Glutamatergic neuron (in vitro differentiated cells): ENCODE results near the gene CACNG5. TPM values are rescaled to one million over a fixed set of nuclear protein-coding genes. Genes with fewer than 3 reads are reported as not detected.

Experiments
- DNase-seq: peaks from one replicate; pipeline ENCODE4 v3.0.0; 2022
- H3K27ac Mint-ChIP-seq: one replicate; pipeline ENCODE4 v1.8.0; 2020; ENCODE audit warnings: mild to moderate bottlenecking, mixed read lengths, inconsistent platforms; ENCODE audit not compliant: unreplicated experiment
- H3K27me3 Mint-ChIP-seq: one replicate; pipeline ENCODE4 v1.8.0; 2020; ENCODE audit warnings: mild to moderate bottlenecking, moderate library complexity, mixed read lengths, inconsistent platforms; ENCODE audit not compliant: unreplicated experiment
- H3K36me3 Mint-ChIP-seq: one replicate; pipeline ENCODE4 v1.8.0; 2020; ENCODE audit warnings: mild to moderate bottlenecking, mixed read lengths, inconsistent platforms; ENCODE audit not compliant: unreplicated experiment
- H3K4me1 Mint-ChIP-seq: one replicate; pipeline ENCODE4 v1.8.0; 2020; ENCODE audit warnings: mild to moderate bottlenecking, low read depth, mixed read lengths, inconsistent platforms; ENCODE audit not compliant: unreplicated experiment
- H3K4me3 Mint-ChIP-seq: one replicate; pipeline ENCODE4 v1.8.0; 2020; ENCODE audit warnings: mild to moderate bottlenecking, mixed read lengths, inconsistent platforms; ENCODE audit not compliant: unreplicated experiment
- H3K9me3 Mint-ChIP-seq: one replicate; pipeline ENCODE4 v1.8.0; 2020; ENCODE audit warnings: mild to moderate bottlenecking, moderate library complexity, mixed read lengths, inconsistent platforms; ENCODE audit not compliant: unreplicated experiment
- total RNA-seq: library from RNA; stranded (reverse); fragmentation: NEBNext Ultra II Directional; extraction: Animal tissue kit (Norgen Biotek cat#: 25700); gene quantifications from one replicate; pipeline ENCODE4 v1.2.1, GENCODE V29; 2021; ENCODE audit not compliant: unreplicated experiment
- TF ChIP-seq, protein P1 (sequence below): fragments of 200-600 bp; sonication (generic); IDR thresholded peaks from one replicate; pipeline ENCODE4 v1.5.0; 2021; ENCODE audit not compliant: partially characterized antibody, unreplicated experiment

Gene CACNG5
- total RNA-seq, 1 donor from 2014 or later, result 45.1 TPM

DNA sequence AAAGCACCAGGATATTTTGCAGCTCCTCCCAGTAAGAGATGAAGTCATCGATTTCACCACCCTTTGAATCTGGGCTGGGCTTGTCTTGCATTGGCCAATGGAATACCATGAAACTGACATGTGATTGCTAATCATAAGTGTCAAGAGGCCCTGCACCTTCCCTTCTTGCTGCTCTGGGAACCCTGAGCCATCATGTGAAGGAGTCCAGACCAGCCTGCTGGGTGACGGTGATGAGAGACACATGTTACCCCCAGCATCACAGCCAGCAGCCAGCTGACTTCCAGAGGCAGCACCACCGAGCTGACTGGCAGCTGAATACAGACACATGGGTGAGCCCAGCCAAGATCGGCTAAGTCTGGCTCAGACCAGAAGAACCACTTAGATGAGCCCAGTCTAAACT is 86.0 kb downstream of the CACNG5 start:
- H3K27me3 Mint-ChIP-seq, result no peaks in the 10 kb centered on the region
- TF ChIP-seq, protein P1, sequence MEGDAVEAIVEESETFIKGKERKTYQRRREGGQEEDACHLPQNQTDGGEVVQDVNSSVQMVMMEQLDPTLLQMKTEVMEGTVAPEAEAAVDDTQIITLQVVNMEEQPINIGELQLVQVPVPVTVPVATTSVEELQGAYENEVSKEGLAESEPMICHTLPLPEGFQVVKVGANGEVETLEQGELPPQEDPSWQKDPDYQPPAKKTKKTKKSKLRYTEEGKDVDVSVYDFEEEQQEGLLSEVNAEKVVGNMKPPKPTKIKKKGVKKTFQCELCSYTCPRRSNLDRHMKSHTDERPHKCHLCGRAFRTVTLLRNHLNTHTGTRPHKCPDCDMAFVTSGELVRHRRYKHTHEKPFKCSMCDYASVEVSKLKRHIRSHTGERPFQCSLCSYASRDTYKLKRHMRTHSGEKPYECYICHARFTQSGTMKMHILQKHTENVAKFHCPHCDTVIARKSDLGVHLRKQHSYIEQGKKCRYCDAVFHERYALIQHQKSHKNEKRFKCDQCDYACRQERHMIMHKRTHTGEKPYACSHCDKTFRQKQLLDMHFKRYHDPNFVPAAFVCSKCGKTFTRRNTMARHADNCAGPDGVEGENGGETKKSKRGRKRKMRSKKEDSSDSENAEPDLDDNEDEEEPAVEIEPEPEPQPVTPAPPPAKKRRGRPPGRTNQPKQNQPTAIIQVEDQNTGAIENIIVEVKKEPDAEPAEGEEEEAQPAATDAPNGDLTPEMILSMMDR, result no peak
- H3K27ac Mint-ChIP-seq, result no peak overlapping the region
- H3K4me1 Mint-ChIP-seq, result no peaks in the 10 kb centered on the region
- H3K4me3 Mint-ChIP-seq, result no peak overlapping the region
- DNase-seq, result no peak
- peaks cover 2% of the 10 kb centered on the region for H3K9me3 Mint-ChIP-seq
- peaks cover 6% of the 10 kb centered on the region for H3K36me3 Mint-ChIP-seq

DNA sequence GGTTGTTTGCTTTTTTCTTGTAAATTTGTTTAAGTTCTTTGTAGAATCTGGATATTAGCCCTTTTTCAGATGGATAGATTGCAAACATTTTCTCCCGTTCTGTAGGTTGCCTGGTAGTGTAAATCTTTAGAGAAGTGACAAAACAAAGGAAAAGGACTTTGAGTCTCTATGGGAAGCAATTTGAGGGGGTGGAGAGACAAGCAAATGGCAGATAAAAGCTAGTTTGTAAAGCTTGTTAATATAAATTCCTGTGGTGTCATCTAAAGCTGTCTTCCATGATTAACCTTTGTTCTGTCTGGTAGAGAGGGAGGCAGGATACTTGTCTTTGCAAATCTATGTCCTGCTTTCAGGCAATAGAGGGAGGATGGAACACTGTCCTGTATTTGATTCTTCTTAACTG is 89.0 kb downstream of the CACNG5 start:
- Mint-ChIP-seq H3K27ac (no peak overlapping the region), H3K36me3 (peaks cover 6% of the 10 kb centered on the region)

DNA sequence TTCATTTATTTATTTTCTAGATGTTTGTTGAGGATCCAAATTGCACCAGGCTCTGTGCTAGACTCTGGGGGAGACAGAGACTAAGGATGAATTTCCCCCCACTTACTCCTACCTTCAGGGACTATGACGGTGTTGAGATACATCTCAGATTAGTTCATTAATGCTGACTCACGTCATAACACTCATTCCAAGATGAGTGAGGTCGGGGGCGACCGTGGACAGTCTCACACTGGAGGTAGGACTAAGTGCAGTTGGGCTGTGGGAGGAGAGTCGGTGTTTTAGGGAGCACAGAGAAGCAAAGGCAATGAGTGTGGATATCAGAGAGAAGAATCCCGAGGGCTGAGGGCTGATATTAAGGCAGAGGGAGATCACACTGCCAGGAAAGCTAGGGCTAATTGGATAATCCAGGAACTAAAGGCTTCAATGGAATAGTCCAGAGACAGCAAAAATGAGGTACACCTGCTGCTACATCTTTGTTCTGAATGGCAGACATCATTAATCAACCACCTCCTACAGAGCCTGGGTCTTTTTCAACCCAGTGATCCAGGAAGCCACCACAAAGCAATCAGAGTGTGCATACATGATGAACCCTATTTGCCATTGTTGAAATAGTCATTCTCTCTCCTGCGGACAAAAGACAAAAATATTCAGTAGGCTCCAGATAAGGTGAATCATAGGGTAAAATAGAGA is 91.0 kb downstream of the CACNG5 start:
- H3K9me3 Mint-ChIP-seq, result peaks cover 2% of the 10 kb centered on the region
- H3K27me3 Mint-ChIP-seq, result peaks cover 4% of the 10 kb centered on the region
- TF ChIP-seq, protein P1, result no peak
- peaks cover 4% of the 10 kb centered on the region for H3K4me1 Mint-ChIP-seq
- no peak for DNase-seq
- H3K36me3 Mint-ChIP-seq, result peaks cover 6% of the 10 kb centered on the region
- no peak overlapping the region for H3K4me3 Mint-ChIP-seq
- no peak overlapping the region for H3K27ac Mint-ChIP-seq

More for the DNA sequence above, 89.0 kb downstream of the CACNG5 start:
- Mint-ChIP-seq H3K9me3 (peaks cover 2% of the 10 kb centered on the region), H3K4me3 (no peak overlapping the region), H3K4me1 (no peaks in the 10 kb centered on the region), H3K27me3 (peaks cover 2% of the 10 kb centered on the region)
- TF ChIP-seq, protein P1, result no peak
- DNase-seq, result no peak

DNA sequence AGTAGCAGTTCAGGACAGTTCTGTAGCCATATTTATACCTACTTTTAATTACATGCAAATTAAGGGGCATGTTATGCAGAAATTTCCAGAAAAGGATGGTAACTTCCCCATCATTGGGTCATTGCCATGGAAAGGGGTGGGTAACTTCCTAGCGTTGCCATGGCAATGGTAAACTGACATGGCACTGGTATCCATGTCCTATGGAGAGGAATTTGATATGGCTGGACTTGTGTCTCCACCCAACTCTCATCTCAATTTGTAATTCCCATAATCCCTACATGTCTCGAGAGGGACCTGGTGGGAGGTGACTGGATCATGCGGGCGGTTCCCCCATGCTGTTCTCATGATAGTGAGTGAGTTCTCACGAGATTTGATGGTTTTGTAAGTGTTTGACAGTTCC is 94.0 kb downstream of the CACNG5 start:
- H3K4me3 Mint-ChIP-seq, result no peak overlapping the region

DNA sequence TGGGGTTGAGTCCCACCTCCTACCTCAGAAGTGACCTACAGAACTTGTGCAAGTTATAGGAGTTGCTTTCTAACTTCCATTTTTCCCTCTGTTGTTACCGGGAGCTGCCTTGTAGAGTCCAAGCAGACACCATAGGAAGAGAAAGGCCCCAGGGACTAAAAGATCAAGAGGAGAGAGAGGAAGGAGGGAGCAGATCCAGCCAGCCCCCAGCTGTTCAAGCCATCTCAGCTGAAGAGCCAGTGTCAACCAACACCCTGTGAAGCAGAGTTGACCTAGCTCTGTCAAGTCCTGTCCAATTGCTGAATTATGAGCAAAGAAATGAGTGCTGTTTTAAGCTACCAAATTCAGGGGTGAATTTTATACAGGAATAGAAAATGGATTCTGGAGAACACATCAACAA is 94.7 kb downstream of the CACNG5 start:
- Mint-ChIP-seq H3K27ac (no peak overlapping the region), H3K27me3 (peaks cover 8% of the 10 kb centered on the region), H3K9me3 (peaks cover 2% of the 10 kb centered on the region), H3K36me3 (no peaks in the 10 kb centered on the region), H3K4me3 (no peak overlapping the region), H3K4me1 (peaks cover 4% of the 10 kb centered on the region)
- DNase-seq, result no peak
- TF ChIP-seq, protein P1, result no peak

More for the DNA sequence above, 94.0 kb downstream of the CACNG5 start:
- Mint-ChIP-seq H3K9me3 (peaks cover 2% of the 10 kb centered on the region), H3K27me3 (peaks cover 8% of the 10 kb centered on the region), H3K36me3 (no peaks in the 10 kb centered on the region), H3K4me1 (peaks cover 4% of the 10 kb centered on the region), H3K27ac (no peak overlapping the region)
- no peak for DNase-seq
- TF ChIP-seq, protein P1, result no peak
